HG02642 (cell line): ENCODE measurements around the gene POLR2E.

Experiments used
- ATAC-seq: cut with Tn5 transposase; IDR thresholded peaks from one replicate; pipeline ENCODE4 v1.9.1; 2021; ENCODE audit warnings: mild to moderate bottlenecking; ENCODE audit not compliant: unreplicated experiment, poor library complexity

Gene POLR2E

DNA sequence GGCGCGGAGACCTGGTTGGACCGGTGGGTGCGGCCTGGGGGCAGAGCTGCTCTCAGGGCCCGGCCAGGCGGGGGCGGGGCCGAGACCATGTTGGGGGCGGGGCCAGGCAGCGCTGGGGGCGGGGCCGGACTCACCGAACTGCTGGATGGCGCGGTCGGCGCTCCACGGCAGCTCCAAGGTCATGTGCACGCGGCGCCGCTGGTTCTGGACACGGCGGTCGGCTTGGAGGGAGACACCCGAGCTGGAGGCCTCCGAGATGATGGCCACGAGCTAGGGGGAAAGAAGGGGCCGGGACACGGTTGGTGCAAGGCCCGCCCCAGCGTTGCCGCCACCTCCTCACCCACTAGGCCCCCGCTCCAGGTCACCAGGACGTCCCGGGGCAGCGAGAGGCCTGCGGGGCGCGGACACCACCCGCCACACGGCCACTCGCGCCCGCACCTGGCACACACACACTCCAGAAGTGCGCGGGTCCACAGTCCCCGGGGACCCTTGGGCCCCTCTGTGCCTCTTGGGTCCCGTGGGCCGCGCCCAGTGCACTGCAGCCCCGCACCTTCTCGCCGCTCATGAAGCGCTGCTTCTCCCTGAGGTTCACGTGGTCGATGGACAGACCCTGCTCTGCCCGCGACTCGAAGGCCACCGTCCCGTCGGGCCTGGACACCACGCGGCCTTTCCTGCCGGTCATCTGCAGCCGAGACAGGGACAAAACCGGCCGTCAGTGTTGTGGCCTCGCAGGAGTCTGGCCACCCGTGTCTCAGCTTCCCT, 17.3 kb upstream of the POLR2E start:
- no peak for ATAC-seq

- no peak for ATAC-seq
Observed at GRCh38 chr19:1111641-1112267, 16.6 kb upstream of the POLR2E start.

- ATAC-seq: no peak
Observed at GRCh38 chr19:1110809-1111640, 15.8 kb upstream of the POLR2E start.

DNA sequence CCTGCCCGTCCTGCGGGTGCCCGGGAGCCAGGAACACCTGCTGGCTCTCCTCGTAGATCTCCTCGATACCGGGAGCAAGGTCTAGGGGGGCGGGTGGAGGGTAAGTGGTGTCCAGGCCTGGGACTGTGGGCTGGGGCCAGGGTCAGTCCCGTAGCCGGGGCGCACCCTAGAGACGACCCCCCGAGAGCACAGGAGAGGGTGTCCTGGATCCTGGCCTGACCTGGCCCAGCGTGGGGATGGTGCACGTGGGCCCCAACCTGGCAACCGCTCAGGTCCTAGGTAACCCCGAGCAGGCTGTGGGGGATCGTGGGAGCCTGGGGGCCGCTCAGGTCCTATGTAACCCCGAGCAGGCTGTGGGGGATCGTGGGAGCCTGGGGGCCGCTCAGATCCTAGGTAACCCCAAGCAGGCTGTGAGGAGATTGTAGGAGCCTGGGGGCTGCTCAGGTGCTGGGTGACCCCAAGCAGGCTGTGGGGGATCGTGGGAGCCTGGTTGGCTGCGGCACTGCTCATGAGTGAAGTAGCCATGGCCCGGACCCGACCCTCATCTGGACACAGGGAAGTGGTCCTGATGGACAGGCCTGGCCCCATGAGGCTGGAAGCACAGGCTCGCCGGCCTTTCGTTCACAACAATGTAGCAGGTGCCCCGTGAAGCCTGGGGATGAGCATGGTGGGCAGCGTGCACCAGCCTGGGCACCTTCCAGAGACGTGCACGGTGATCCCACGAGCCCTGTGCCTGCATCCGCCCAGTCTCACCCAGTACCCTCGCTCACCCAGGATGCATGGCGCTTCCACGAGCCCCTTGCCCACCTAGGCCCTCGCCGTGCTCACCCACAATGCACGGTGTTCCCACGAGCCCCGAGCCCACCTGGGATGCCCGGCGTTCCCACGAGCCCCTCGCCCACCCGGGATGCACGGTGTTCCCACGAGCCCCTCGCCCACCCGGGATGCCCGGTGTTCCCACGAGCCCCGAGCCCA, 14.8 kb upstream of the POLR2E start:
- ATAC-seq: no peak

- ATAC-seq: no peak
Observed at GRCh38 chr19:1109032-1109551, 13.9 kb upstream of the POLR2E start.

DNA sequence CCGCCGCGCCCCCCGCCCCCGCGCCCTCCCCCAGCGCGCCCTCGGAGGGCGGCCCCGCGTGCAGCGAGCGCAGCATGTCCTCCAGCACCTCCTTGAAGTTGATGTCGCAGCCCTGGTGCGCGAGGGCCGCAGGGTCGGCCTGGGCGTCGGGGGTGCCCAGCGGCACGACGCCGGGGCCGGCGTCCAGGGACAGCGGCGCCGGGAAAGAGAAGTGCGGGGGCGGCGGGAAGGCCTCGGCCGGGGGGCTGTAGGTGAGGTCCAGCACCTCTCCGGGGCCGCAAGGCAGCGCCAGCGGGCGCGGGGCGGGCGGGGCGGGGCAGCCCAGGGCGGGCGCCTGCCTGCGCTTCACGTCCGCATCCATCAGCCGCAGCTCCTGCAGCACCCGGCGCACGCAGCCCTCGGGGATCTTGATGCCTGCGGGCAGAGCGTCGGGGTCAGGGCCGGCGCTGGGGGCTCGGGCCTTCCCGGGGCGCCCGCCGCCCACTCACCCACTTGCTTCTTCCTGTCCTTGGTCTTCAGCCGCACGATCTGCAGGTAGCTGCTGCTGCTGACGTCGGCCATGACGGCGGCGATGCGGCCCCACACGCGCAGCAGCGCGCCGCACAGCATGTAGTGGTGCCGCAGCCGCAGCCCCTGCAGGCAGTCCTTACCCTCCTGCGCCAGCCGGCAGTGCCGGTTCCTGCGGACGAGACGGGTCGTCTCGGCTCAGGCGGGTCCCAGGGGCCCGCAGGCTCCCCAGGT, 13.3 kb upstream of the POLR2E start:
- ATAC-seq: no peak

- no peak for ATAC-seq
Observed at GRCh38 chr19:1107661-1108261, 12.6 kb upstream of the POLR2E start.

DNA sequence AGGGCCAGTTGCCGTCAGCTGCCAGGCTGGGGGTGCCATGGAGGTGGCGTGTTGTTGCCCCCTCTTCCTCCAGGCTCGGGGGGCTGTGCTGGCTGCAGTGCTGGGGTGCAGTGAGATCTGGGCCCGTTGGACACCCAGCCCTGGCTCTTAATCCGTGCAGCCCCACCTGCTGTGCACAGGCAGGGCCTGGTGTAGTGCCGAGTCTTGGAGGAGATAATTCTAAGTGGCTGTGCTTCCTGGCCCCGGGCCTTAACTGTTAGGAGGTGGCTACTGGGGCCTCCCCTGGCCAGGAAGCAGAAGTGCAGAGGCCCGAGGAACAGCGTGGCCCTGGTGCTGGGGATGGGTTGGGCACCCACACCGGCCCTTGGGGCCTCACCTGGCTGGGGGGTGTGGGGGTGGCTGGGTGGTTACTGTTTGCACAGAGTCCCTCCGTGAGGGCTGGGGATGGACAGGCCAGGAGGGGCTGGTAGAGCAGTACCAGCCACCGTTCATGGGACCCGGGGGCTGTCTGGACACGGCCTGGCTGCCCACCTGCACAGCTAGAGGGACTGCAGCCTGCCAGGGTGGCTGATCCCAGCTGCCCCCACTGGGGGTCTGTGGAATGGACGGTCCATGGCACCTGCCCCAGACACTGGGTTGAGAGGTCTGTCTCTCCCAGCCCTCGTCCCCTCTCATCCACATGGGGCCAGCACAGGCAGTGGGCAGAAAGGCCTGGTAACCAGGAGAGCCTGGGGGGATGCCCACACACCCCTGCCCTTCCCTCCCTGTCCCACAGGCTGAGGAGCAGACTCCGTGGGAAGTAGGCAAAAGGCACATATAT, 11.9 kb upstream of the POLR2E start:
- ATAC-seq: no peak

DNA sequence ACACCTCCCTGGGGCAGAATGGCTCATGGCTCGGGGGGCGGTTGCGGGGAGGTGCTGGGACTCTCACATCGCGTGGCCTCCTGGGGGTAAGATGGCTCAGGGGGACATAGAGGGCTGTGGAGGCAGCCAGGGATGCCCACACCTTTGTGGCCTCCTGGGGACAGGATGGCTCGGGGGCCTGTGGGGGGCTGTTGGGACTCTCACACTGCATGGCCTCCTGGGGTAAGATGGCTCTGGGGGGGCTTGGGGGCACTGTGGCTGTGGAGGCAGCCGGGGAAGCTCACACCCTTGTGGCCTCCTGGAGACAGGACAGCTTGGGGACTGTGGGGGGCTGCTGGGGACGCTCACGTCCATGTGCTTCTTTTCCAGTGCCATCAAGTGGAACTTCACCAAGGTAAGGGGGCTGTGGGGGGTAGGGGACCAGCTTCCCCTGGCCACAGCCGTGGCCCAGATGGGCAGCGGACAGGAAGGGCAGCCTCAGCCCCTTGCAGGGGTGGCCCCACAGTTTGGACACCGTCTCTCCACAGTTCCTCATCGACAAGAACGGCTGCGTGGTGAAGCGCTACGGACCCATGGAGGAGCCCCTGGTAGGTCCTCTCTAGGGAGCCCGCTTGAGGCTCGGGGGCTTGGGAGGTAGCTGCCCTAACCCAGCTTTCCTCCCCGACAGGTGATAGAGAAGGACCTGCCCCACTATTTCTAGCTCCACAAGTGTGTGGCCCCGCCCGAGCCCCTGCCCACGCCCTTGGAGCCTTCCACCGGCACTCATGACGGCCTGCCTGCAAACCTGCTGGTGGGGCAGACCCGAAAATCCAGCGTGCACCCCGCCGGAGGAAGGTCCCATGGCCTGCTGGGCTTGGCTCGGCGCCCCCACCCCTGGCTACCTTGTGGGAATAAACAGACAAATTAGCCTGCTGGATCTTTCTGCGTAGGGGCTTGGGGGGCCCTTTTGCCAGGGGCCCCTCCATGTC, 11.0 kb upstream of the POLR2E start:
- no peak for ATAC-seq

GRCh38 chr19:1105008-1105872, 10.1 kb upstream of the POLR2E start:
- no peak for ATAC-seq

DNA sequence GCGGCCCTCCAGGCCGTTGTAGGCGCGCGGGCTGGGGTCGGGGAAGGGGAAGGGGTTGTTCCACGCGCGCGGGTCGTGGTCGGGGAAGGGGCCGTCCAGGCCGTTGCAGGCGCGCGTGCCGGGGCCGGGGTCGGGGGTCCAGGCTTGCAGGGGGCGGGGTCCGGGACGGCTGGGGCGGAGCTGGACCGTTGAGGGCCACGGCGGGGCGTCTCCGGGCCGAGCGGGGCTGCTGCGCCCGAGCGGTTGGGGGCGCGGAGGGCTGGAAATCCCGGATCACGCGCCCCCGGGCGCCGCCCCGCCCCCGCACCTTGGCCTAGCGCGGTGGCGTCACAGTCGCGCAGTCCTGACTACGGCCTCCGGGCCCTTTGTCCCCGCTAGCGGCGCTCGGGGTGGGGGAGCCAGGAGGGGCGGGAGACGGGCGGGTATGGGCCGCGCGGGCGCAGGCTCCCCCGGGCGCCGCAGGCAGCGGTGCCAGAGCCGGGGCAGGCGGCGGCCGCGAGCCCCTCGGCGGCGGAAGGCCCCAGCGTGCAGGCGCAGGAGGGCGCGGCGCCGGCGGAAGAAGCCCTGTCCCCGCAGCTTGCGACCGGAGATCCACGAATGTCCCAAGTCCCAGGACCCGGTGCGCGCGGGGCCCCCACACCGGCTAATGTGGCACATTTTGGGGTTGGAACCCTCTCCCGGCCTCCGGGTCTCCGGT, 9.3 kb upstream of the POLR2E start:
- peak; percentile 37 for ATAC-seq

DNA sequence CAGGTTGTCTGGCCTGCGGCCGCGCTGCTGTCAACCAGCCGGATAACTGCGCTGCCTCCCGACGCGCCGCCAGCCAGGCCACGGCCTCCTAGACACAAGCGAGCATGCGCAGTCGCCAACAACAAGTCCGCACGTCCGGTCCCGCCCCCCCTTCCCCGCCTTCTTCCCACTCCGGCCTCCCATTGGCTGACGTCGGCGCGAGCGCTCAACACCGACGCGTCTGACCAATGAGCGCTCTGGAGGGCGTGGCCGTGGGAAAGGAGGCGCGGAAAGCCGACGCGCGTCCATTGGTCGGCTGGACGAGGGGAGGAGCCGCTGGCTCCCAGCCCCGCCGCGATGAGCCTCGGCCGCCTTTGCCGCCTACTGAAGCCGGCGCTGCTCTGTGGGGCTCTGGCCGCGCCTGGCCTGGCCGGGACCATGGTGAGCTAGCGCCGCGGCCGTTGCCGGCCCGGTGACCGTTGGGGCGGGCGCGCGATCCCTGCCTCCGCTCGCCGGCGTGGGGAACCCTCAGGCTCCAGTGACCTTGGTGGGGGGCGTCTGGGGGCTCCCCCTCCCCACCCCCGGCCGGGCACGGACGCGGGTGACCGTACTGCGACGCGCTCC, 8.6 kb upstream of the POLR2E start, which contains the start of gene GPX4:
GPX4 (plus strand) TSS at position 287 of the 603 bp plus-strand sequence; CDS start at position 337, 50 bp downstream.
- ATAC-seq: peak; percentile 80

DNA sequence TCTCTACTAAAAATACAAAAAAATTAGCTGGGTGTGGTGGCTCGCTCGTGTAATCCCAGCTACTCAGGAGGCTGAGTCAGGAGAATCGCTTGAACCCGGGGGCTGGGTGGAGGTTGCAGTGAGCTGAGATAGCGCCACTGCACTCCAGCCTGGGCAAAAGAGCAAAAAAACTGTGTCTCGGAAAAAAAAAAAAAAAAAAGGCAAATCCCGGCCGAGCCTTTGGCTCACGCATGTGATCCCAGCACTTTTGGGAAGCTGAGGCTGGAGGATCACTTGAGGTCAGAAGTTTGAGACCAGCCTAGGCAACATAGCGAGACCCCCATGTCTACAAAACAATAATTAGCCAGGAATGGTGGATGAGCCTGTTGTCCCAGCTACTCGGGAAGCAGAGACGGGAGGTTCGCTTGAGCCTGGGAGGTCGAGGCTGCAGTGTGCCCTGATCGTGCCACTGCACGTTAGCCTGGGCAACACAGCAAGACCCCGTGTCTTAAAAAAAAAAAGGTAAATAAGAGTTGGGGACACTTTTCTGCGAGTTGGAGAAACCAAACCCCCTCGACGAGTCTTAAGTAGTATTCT, 8.0 kb upstream of the POLR2E start:
- ATAC-seq: no peak

GRCh38 chr19:1102407-1103131, 7.4 kb upstream of the POLR2E start:
- ATAC-seq: no peak
